Erythroblast (primary cell): ENCODE measurements around the gene CDCP2.

ENCODE experiments used
- DNase-seq, 2 experiments: peaks; one replicate each; lab custom pipeline; 2025; lab: John Stamatoyannopoulos, UW
- GATA1 ChIP-seq: IDR thresholded peaks from 2 replicates; pipeline ENCODE4 v1.6.1; 2011; ENCODE audit warnings: low read depth, mild to moderate bottlenecking, control low read depth, low read length, moderate library complexity
- POLR2A ChIP-seq: IDR thresholded peaks from 2 replicates; pipeline ENCODE4 v1.6.1; 2011; ENCODE audit warnings: mild to moderate bottlenecking, low read length

CDCP2 gene

GRCh38 chr1:54136963-54137533 is 15.8 kb downstream of the CDCP2 start:
- DNase-seq: no peak
- TF ChIP-seq POLR2A (no peak), GATA1 (no peak)

GRCh38 chr1:54136269-54136896 is 16.4 kb downstream of the CDCP2 start:
- no peak for TF ChIP-seq GATA1
- no peak for TF ChIP-seq POLR2A
- DNase-seq: no peak

GRCh38 chr1:54135436-54136120 is 17.2 kb downstream of the CDCP2 start:
- no peak for TF ChIP-seq GATA1
- TF ChIP-seq POLR2A: no peak
- no peak for DNase-seq

- no peak for TF ChIP-seq GATA1
- TF ChIP-seq POLR2A: no peak
- DNase-seq: no peak
These were observed 18.5 kb downstream of the CDCP2 start for GRCh38 chr1:54134295-54134694.

- peak; percentile 43 to 75 for DNase-seq
- TF ChIP-seq GATA1 (no peak), POLR2A (peak; percentile 43)
These were observed 20.3 kb downstream of the CDCP2 start for GRCh38 chr1:54132495-54132894.

GRCh38 chr1:54131419-54131818 is 21.4 kb downstream of the CDCP2 start:
- no peak for DNase-seq
- no peak for TF ChIP-seq GATA1
- no peak for TF ChIP-seq POLR2A

GRCh38 chr1:54129858-54130257 is 22.9 kb downstream of the CDCP2 start:
- TF ChIP-seq POLR2A: no peak
- TF ChIP-seq GATA1: no peak
- no peak for DNase-seq

GRCh38 chr1:54127594-54128300 is 25.1 kb downstream of the CDCP2 start:
- no peak for DNase-seq
- TF ChIP-seq POLR2A: no peak
- no peak for TF ChIP-seq GATA1

- TF ChIP-seq POLR2A: no peak
- no peak for TF ChIP-seq GATA1
These were observed 26.5 kb downstream of the CDCP2 start for GRCh38 chr1:54126271-54126815.

GRCh38 chr1:54125386-54126070 is 27.3 kb downstream of the CDCP2 start:
- DNase-seq: peak in 1 of 2 experiments; percentile 14
- no peak for TF ChIP-seq POLR2A
- no peak for TF ChIP-seq GATA1

More at GRCh38 chr1:54126271-54126815, 26.5 kb downstream of the CDCP2 start:
- DNase-seq: no peak

- DNase-seq: no peak
- no peak for TF ChIP-seq GATA1
- TF ChIP-seq POLR2A: no peak
These were observed 27.9 kb downstream of the CDCP2 start for GRCh38 chr1:54124906-54125305.

GRCh38 chr1:54124472-54124871 is 28.3 kb downstream of the CDCP2 start:
- DNase-seq: no peak
- no peak for TF ChIP-seq GATA1
- TF ChIP-seq POLR2A: no peak

GRCh38 chr1:54122992-54123391 is 29.8 kb downstream of the CDCP2 start:
- TF ChIP-seq POLR2A: no peak
- no peak for TF ChIP-seq GATA1
- no peak for DNase-seq
